Measurements from ENCODE around the gene GALR3.
"Not testable (repeated sequence)": the region's sequence is repeated elsewhere in the genome, so short reads cannot be mapped to it uniquely, and the experiment has no call there.

The GALR3 gene

DNA sequence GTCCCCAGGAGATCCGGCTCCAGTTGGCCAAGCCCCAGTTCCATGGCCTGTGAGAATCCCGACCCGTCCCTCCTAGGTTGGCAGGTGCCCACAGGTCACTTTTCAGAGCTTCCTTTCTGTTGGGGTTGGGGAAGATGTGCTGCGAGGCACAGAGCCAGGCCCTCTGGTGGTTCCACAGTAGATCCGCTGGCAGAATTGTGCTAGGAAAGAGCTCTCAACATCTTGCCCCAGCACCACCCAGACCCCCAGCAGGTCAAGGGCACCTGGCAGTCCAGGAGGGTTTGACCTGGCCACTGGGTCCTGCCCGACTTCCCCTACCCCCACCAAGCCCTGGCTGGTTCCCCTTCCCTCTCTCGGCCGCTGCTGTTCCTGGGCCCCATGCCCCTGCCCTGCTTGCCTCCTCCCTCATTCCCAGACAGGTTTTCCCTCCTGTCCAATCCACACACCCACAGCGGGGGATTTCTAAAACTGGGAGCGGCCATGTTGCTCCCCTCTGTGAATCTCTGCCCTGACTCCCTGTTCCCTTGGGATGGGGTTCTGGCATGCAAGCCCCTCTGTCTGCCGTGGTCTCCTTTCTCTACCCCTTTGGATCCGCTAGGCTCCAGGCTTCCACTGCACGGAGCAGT lies 41.6 kb upstream of the GALR3 start:
- TF ChIP-seq, protein P1, sequence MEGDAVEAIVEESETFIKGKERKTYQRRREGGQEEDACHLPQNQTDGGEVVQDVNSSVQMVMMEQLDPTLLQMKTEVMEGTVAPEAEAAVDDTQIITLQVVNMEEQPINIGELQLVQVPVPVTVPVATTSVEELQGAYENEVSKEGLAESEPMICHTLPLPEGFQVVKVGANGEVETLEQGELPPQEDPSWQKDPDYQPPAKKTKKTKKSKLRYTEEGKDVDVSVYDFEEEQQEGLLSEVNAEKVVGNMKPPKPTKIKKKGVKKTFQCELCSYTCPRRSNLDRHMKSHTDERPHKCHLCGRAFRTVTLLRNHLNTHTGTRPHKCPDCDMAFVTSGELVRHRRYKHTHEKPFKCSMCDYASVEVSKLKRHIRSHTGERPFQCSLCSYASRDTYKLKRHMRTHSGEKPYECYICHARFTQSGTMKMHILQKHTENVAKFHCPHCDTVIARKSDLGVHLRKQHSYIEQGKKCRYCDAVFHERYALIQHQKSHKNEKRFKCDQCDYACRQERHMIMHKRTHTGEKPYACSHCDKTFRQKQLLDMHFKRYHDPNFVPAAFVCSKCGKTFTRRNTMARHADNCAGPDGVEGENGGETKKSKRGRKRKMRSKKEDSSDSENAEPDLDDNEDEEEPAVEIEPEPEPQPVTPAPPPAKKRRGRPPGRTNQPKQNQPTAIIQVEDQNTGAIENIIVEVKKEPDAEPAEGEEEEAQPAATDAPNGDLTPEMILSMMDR (conservative IDR thresholded peaks at IDR 0.05), result peak; percentile 56
- no peak overlapping the region for H3K27ac ChIP-seq

DNA sequence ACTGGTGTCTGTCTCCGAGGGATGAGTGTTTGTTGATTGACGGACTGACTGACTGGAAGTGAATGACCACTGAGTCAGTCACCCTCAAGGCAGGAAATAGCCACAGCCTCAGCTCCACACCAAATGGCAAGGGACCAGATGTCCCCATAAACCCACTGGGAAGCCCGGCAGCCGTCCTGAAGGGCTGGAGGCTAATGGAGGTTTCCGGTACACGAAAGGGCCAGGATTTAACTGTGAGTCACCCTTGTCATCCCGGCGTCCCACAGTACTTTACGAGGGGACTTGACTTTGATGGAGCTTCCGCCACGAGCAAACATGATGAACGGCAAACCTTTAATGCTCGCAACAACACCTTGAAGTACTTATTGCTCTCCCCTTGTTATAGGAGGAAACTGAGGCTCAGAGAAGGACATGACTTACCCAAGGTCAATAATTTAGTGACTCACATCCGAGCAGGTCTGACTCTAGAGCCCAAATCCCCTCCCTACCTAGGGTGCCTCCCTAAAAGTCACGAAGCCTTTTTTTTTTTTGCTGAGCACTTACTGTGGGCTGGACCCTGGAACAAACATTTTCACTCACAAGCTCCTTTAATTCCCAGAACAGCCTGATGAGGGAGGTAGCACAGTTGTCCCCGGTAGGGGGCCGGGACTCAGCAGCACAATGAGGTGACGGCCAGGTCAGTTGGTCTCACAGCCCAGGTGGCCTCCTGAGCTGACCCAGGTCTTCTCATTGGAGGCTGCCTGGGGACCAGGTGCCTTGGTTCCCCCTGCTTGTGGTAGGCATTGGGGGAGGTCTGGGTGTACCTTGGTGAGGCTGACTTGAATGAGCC lies 40.6 kb upstream of the GALR3 start:
- H3K27ac ChIP-seq, result no peak overlapping the region
- TF ChIP-seq, protein P1 (conservative IDR thresholded peaks at IDR 0.05), result no peak

DNA sequence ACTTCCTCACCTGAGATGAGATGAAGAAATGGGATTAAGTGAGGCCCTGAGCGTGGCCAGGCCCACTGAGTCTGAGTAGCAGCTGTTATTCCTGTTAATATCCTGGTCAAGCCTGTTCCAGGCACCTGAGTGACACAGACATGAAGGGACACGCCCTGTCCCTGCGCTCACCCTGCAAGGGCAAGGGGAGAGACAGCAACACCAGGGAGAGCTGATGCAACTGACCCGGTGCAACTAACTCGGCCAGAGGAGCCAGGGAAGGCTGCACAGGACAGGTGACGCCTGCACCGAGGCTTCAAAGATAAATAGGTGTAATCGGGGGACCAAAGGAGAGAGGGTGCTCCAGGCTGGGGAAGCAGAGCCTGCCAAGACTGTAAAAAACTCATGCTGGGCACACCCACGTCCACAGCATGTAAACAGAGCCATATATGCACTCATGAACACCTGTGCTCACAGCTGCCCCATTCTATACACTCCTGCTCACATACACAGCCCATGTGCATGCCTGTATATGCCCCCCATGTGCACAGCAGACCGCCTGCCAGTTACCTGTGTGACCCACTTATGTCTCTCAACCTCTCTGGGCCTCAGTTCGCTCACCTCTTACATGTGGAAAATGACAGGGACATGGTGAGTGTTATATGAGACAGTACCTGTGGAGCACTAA lies 38.2 kb upstream of the GALR3 start:
- TF ChIP-seq, protein P1 (conservative IDR thresholded peaks at IDR 0.05), result no peak
- H3K27ac ChIP-seq, result peak overlapping the region; percentile 80

DNA sequence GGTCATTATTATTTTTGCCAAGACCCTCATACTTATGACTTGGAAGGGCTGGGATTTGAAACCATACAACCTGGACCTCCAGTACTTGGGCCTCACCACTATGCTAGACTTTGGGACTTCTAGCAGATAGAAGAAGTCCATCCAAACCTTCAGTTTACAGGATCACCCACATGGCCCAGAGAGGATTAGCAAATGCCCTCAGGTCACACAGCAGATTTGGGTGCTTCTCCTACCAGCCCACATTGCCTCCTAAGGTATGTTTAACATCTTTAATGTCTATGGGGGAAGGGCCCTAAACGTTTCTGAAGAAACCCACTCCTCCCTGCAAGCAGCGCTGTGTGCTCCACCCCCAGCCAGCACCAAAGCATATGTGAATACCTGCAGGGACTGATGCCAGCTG lies 32.9 kb upstream of the GALR3 start:
- H3K27ac ChIP-seq, result no peak overlapping the region
- TF ChIP-seq, protein P1 (conservative IDR thresholded peaks at IDR 0.05), result no peak

DNA sequence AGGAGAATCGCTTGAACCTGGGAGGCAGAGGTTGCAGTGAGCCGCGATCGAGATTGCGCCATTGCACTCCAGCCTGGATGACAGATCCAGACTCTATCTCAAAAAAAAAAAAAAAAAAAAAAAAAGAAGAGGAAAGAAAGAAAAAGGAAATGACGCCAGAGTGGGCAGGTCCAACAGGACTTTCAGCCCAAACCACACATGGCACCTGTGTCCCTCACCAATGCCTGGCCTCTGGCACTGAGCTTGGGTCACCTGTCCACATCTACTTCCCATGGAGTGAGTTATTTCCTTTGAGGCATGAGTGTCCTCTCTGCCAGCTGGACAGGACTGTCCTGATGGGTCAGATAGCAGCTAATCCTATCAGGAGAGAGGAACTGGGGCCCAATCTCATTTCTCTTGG lies 30.7 kb upstream of the GALR3 start:
- no peak overlapping the region for H3K27ac ChIP-seq
- TF ChIP-seq, protein P1 (conservative IDR thresholded peaks at IDR 0.05), result no peak

DNA sequence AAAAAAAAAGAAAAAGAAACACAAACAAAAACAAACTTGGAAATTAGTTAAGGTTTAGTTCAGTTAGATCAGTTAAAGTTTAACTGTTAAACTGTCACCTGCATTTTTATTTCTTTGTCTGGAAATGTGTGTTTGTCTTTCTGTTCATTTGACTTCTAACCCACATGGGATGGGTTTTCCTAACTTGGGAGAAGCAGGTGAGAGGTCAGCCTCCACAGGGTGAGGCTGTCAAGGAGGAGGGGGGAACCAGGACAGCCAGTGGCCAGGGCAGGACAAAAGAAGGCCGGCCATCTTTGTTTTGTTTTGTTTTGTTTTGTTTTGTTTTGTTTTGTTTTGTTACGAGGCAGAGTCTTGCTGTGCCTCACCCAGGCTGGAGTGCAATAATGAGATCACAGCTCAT lies 28.8 kb upstream of the GALR3 start:
- TF ChIP-seq, protein P1 (conservative IDR thresholded peaks at IDR 0.05), result no peak
- H3K27ac ChIP-seq, result no peak overlapping the region

DNA sequence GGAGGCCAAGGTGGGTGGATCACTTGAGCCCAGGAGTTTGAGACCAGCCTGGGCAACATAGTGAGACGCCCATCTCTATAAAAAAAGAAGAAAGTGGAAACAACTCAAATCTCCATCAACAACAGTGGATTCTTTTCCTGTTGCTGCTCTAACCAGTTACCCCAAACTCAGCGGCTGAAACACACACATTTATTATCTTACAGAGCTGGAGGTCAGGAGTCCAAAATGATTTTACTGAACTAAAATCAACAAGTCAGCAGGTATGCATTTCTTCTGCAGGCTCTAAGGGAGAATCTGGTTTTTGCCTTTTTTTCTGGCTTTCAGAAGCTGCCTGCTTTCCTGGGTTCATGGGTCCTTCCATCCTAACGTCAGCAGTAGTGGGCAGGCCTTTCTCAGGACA lies 27.1 kb upstream of the GALR3 start:
- no peak overlapping the region for H3K27ac ChIP-seq
- TF ChIP-seq, protein P1 (conservative IDR thresholded peaks at IDR 0.05), result no peak

DNA sequence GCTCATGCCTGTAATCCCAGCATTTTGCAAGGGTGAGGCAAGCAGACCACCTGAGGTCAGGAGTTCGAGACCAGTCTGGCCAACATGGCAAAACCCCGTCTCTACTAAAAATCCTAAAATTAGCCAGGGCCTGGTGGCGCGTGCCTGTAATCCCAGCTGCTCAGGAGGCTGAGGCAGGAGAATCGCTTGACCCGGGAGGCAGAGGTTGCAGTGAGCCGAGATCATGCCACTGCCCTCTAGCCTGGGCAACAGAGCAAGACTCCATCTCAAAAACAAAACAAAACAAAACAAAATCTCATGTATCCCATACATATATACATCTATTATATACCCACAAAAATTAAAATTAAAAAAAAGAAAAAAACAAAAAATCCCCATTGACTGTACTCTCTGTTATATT lies 25.9 kb upstream of the GALR3 start:
- not testable (repeated sequence) for H3K27ac ChIP-seq

Data from VCaP (cell line).